Endothelial cell (in vitro differentiated cells): Measurements from ENCODE around the gene ARHGEF28. TPM values are rescaled to one million over a fixed set of nuclear protein-coding genes. Genes with fewer than 3 reads are reported as not detected.

Experiments used
- DNase-seq: peaks from one replicate; pipeline ENCODE4 v3.0.0; 2021; ENCODE audit warnings: low spot score
- H3K27ac Mint-ChIP-seq: one replicate; pipeline ENCODE4 v1.8.0; 2021; ENCODE audit warnings: mixed read lengths, inconsistent platforms; ENCODE audit not compliant: unreplicated experiment
- H3K27me3 Mint-ChIP-seq: one replicate; pipeline ENCODE4 v1.8.0; 2021; ENCODE audit warnings: mild to moderate bottlenecking, moderate library complexity, mixed read lengths, inconsistent platforms; ENCODE audit not compliant: unreplicated experiment
- H3K36me3 Mint-ChIP-seq: one replicate; pipeline ENCODE4 v1.8.0; 2021; ENCODE audit warnings: mild to moderate bottlenecking, low read depth, mixed read lengths, inconsistent platforms; ENCODE audit not compliant: unreplicated experiment
- H3K4me1 Mint-ChIP-seq: one replicate; pipeline ENCODE4 v1.8.0; 2021; ENCODE audit warnings: mild to moderate bottlenecking, mixed read lengths, inconsistent platforms; ENCODE audit not compliant: unreplicated experiment
- H3K4me3 Mint-ChIP-seq: one replicate; pipeline ENCODE4 v1.8.0; 2021; ENCODE audit warnings: mild to moderate bottlenecking, mixed read lengths, inconsistent platforms; ENCODE audit not compliant: unreplicated experiment
- H3K9me3 Mint-ChIP-seq: one replicate; pipeline ENCODE4 v1.8.0; 2021; ENCODE audit warnings: mixed read lengths, inconsistent platforms; ENCODE audit not compliant: unreplicated experiment
- CTCF ChIP-seq: fragments of 200-600 bp; sonication (generic); IDR thresholded peaks from one replicate; pipeline ENCODE4 v1.5.0; 2021; ENCODE audit warnings: antibody characterized with exemption; ENCODE audit not compliant: unreplicated experiment
- total RNA-seq: library from RNA; stranded (reverse); fragmentation: NEBNext Ultra II Directional; extraction: Animal tissue kit (Norgen Biotek cat#: 25700); gene quantifications from one replicate; pipeline ENCODE4 v1.2.1, GENCODE V29; 2021; ENCODE audit not compliant: unreplicated experiment

The ARHGEF28 gene
- total RNA-seq, 1 donor from 2014 or later: 1.5 TPM

- H3K27me3 Mint-ChIP-seq: peaks cover 5% of the 10 kb centered on the region
- TF ChIP-seq CTCF: no peak
- DNase-seq: no peak
- H3K4me3 Mint-ChIP-seq: no peak overlapping the region
- no peaks in the 10 kb centered on the region for H3K36me3 Mint-ChIP-seq
- H3K27ac Mint-ChIP-seq: no peak overlapping the region
- no peaks in the 10 kb centered on the region for H3K9me3 Mint-ChIP-seq
- H3K4me1 Mint-ChIP-seq: no peaks in the 10 kb centered on the region
Measured at GRCh38 chr5:73630765-73631164, 4.8 kb downstream of the ARHGEF28 start.

- Mint-ChIP-seq H3K36me3 (no peaks in the 10 kb centered on the region), H3K4me1 (no peaks in the 10 kb centered on the region), H3K27me3 (peaks cover 5% of the 10 kb centered on the region), H3K27ac (no peak overlapping the region), H3K9me3 (no peaks in the 10 kb centered on the region), H3K4me3 (no peak overlapping the region)
- DNase-seq: no peak
- no peak for TF ChIP-seq CTCF
Measured at GRCh38 chr5:73631500-73631899, 5.5 kb downstream of the ARHGEF28 start.

GRCh38 chr5:73633060-73633459, 7.1 kb downstream of the ARHGEF28 start:
- DNase-seq: no peak
- no peak for TF ChIP-seq CTCF
- no peaks in the 10 kb centered on the region for H3K4me1 Mint-ChIP-seq
- no peak overlapping the region for H3K4me3 Mint-ChIP-seq
- no peaks in the 10 kb centered on the region for H3K27me3 Mint-ChIP-seq
- H3K36me3 Mint-ChIP-seq: no peaks in the 10 kb centered on the region
- H3K9me3 Mint-ChIP-seq: no peaks in the 10 kb centered on the region
- no peak overlapping the region for H3K27ac Mint-ChIP-seq

GRCh38 chr5:73636408-73636807, 10.4 kb downstream of the ARHGEF28 start:
- H3K4me1 Mint-ChIP-seq: peaks cover 16% of the 10 kb centered on the region
- DNase-seq: no peak
- H3K36me3 Mint-ChIP-seq: no peaks in the 10 kb centered on the region
- no peak for TF ChIP-seq CTCF
- no peaks in the 10 kb centered on the region for H3K9me3 Mint-ChIP-seq
- H3K4me3 Mint-ChIP-seq: no peak overlapping the region
- H3K27me3 Mint-ChIP-seq: no peaks in the 10 kb centered on the region
- H3K27ac Mint-ChIP-seq: no peak overlapping the region

GRCh38 chr5:73637565-73637964, 11.6 kb downstream of the ARHGEF28 start:
- Mint-ChIP-seq H3K9me3 (no peaks in the 10 kb centered on the region), H3K27ac (no peak overlapping the region), H3K36me3 (no peaks in the 10 kb centered on the region), H3K27me3 (no peaks in the 10 kb centered on the region), H3K4me1 (peaks cover 16% of the 10 kb centered on the region), H3K4me3 (no peak overlapping the region)
- TF ChIP-seq CTCF: no peak
- DNase-seq: no peak
